SH-SY5Y (cell line): ENCODE measurements around the gene TRPM2.

ENCODE experiments used
- GATA2 ChIP-seq: IDR thresholded peaks from 2 replicates; pipeline ENCODE4 v1.6.1; 2011; ENCODE audit warnings: mild to moderate bottlenecking, low read depth, low read length
- GATA3 ChIP-seq: IDR thresholded peaks from 2 replicates; pipeline ENCODE4 v1.6.1; 2011; ENCODE audit warnings: low read depth, mild to moderate bottlenecking, low read length, moderate library complexity

- TF ChIP-seq GATA2 (no peak), GATA3 (no peak)
Observed at GRCh38 chr21:44350773-44351481, 2.5 kb upstream of the TRPM2 start.
